HG03520 (cell line): Measurements from ENCODE around the gene ZNF184.
"Not testable (repeated sequence)": the region's sequence is repeated elsewhere in the genome, so short reads cannot be mapped to it uniquely, and the experiment has no call there.

ENCODE experiments used
- ATAC-seq: cut with Tn5 transposase; IDR thresholded peaks from one replicate; pipeline ENCODE4 v1.9.1; 2021; ENCODE audit warnings: mild to moderate bottlenecking, moderate library complexity; ENCODE audit not compliant: unreplicated experiment

Gene ZNF184

DNA sequence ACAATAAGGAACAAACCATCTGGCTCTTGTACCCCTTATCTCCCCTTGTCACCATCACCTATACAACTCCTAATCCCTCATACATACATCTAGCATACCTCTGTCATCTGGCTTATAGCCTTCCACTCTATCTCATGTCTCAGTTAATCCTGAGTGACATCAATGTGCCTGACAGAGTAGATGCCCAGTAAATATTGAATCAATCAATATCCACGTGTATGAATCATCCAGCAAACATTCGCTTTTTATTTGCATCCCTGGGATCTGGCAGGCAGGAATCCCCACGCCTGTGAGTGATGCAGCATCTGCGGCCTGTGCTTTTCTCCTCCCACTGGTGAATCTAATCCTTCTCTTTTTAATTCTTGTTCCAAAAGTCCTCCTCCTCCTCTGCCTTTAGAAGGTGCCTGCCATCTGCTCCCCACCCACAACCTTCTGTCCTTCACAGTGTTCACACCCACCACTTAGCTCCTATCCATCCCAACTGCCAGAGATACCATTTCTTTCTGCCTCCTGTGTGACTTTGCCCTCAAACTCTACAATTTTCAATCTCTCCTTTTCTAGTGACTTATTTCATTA, 46.8 kb downstream of the ZNF184 start:
- ATAC-seq, result no peak

DNA sequence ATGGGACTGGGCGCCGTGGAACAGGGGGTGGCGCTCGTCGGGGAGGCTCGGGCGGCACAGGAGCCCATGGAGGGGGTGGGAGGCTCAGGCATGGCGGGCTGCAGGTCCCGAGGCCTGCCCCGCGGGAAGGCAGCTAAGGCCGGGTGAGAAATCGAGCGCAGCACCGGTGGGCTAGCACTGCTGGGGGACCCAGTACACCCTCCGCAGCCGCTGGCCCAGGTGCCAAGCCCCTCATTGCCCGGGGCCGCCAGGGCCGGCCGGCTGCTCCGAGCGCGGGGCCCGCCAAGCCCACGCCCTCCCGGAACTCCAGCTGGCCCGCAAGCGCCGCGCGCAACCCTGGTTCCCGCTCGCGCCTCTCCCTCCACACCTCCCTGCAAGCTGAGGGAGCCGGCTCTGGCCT, 48.1 kb downstream of the ZNF184 start:
- not testable (repeated sequence) for ATAC-seq

DNA sequence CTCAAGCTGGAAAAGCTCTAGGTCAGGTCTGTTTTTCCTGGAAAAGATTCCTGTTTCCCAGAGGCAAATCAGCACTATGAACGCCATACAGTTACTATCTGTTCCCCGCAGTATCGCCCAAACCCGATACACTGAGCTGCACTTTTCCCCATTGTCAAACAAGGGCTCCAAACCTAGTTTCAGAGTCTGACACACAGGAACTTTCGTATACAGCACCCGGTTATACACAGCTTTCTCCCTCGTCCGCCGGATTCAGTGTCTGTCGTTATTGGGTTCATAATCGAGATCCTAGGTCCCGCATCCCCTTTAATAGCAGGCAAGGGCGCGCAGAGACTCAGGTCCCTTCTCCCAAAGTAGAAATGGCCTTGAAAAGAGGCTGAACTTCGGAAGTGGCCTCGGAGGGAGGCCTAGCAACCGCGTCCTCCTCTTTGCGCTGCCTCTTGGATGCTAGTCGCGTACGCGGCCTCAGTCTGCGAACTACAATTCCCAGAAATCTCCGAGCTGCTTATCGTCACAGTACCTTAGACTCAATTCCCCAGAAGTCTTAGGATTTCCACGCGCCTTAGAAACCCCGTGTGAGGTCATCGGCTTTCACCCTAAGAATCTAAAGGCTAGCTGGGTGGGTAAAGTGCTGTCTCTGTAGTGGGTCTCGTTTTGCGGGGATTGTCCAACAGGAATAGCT, 50.1 kb downstream of the ZNF184 start:
- no peak for ATAC-seq

DNA sequence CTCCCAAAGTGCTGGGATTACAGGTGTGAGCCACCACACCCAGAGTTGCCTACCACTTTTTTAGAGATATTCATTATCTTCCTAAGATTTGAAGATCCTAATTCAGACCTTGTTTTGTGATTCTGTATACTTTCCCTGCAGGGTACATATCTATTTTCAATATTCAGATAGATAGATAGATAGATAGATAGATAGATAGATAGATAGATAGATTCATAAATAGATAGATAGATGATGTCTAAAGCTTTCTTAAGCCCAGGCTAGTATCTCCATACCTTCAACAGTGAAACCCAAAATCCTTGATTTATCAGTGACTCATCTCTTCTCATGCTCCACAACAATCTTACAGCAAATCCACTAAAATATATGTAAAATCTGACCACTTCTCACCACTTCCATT, 53.5 kb downstream of the ZNF184 start:
- ATAC-seq, result no peak

DNA sequence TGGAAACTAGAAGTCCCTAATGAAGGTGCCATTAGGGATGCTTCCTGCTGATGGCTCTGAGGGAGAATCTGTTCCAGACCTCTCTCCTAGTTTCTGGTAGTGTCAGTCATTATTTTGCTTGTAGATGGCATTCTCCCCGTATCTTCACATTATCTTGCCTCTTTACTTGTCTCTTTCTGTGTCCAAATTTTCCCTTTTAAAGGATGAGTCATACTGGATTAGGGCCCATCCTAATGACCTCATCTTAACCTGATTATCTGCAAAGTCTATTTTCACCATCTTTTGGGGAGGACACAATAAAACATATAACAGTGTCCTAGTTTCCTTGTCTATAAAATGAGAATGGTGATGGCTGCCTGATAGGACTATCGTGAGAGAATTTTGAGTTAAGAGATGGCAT, 57.0 kb downstream of the ZNF184 start:
- no peak for ATAC-seq

DNA sequence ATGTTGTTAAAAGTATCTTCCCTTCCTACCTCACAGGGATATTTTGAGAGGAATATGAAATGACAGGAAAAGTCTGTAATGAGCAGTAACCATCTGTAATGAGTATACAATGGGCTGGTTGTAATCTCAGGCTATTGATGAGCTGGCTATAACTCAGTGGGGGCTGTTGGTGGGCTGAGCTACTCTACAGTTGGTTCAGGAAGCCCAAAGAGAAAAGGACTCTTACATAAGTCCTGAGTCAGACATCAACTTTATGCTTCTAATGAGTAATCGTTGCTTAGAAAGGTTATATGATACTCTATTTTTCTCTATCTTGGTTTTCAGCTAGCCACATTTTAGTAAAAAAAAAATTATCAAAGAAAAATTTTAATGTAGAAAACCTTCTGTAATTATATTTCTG, 57.9 kb downstream of the ZNF184 start:
- ATAC-seq, result no peak

DNA sequence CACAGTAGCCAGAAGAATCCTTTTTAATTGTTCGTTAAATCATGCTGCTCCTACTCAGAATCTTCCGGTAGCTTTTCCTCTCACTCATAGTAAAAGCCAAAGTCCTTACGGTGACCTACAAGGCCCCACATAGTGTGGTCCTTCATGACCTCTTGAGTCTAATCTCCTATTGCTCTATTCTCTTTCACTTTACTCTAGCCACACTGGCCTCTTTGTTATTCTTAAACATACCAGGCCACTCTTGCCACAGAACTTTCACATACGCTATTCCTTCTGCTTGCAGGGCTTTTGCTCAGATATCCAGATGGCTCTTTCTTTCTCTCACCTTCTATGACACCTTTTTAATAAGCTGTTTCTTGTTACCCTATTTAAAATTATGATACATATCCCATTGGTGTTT, 58.6 kb downstream of the ZNF184 start:
- no peak for ATAC-seq

DNA sequence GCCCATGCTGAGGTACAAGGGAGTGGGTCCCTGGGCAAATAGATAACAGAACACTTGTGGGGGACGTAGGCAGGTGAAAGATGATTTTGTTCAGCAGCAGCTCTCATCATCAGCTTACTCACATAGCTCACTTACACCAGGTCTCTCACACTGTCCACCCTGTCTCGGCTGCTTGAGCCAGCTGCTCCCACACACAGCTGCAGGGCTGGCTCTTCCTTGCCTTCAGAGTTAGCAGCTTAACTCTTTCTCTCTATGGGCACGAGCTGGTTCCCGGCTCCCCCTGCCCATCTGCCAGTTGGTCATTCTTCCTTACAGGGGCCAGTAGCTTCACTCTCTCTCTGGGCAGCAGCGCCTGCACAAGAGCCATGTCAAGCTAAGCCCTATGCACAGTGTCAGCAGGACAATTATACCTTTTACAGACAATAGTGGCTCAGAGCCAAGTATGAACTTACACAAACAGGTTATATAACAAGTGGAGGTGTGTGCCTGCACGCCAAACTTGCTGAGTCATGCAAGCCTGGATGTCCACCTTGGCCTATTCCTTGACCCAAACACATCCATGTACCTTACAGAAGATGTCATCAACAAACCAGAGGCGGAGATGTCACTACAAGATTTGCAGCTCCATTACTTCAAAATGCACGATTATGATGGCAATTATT, 65.6 kb downstream of the ZNF184 start:
- ATAC-seq, result no peak

DNA sequence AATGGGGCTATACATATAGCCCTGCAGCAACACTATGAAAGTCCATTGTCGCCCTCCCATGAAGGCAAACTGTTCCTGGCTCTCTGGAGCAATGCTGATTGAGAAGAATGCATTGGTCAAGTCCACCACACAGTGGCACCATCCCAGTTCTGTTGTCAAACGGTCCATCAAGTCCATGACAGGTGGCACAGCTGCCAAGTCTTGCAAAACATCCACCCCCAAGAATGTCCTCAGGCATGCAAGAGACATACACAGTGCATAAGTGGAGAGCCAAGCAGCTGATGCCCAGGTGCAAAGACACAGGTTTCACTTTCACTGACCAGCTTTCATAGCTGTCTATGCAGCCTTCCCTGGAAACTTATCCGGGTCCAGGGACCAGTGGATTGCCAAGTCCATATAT, 66.8 kb downstream of the ZNF184 start:
- no peak for ATAC-seq

DNA sequence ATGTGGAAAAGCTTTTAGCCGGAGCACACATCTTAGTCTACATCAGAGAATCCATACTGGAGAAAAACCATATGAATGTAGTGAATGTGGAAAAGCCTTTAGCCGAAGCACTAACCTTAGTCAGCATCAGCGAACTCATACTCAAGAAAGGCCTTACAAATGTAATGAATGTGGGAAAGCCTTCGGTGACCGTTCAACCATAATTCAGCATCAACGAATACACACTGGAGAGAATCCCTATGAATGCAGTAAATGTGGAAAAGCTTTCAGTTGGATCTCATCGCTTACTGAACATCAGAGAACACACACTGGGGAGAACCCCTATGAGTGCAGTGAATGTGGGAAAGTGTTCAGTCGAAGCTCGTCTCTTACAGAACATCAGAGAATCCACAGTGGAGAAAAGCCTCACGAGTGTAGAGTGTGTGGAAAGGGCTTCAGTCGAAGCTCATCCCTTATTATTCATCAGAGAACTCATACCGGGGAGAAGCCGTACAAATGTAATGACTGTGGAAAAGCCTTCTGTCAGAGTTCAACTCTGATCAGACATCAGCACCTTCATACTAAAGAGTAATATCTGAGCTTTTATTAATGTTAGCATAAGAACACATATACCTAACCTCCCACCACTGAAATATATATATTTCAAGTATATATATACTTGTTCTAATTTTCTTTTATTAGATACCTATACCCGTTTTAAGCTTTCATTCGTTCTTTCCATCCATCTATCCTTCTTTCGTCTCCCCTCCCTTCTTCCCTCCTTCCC, 71.8 kb downstream of the ZNF184 start:
- ATAC-seq, result no peak
